ENCODE measurements around the gene SLC12A8.

DNA sequence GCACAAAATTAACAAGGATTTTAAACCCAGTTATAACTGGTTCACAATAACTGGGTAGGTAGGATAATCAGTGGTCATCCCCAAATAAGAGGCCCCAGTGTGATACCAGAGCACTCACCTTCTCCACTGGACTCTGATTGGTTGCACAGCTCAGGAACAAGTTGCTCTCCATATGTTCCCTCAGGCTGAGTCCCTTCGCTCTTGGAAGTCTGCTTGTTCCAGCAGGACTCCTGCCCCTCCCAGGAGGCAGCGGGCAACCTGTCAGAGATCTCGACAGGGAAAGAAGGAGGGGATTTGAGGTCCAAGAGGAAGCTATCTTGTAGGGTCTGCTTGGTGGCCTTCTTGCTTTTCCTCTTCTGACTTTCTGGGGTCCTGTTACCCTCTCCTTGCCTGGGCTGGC, 105.2 kb downstream of the SLC12A8 start:
- TF ChIP-seq, protein P1, sequence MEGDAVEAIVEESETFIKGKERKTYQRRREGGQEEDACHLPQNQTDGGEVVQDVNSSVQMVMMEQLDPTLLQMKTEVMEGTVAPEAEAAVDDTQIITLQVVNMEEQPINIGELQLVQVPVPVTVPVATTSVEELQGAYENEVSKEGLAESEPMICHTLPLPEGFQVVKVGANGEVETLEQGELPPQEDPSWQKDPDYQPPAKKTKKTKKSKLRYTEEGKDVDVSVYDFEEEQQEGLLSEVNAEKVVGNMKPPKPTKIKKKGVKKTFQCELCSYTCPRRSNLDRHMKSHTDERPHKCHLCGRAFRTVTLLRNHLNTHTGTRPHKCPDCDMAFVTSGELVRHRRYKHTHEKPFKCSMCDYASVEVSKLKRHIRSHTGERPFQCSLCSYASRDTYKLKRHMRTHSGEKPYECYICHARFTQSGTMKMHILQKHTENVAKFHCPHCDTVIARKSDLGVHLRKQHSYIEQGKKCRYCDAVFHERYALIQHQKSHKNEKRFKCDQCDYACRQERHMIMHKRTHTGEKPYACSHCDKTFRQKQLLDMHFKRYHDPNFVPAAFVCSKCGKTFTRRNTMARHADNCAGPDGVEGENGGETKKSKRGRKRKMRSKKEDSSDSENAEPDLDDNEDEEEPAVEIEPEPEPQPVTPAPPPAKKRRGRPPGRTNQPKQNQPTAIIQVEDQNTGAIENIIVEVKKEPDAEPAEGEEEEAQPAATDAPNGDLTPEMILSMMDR (IDR thresholded peaks at IDR 0.05) = no peak
- TF ChIP-seq POLR2A (IDR thresholded peaks at IDR 0.05) = no peak
